ENCODE data around the gene PDAP1. TPM values are rescaled to one million over a fixed set of nuclear protein-coding genes. Genes with fewer than 3 reads are reported as not detected.
"Not testable (repeated sequence)": the region's sequence is repeated elsewhere in the genome, so short reads cannot be mapped to it uniquely, and the experiment has no call there.

Gene PDAP1
- total RNA-seq, 1 experiment from 2014 or later: 105 TPM

GRCh38 chr7:99396418-99397296, 11.7 kb downstream of the PDAP1 start:
- DNase-seq (ENCODE audit: low read depth): no peak

- no peak for DNase-seq (ENCODE audit: low read depth)
These were observed 12.6 kb downstream of the PDAP1 start for GRCh38 chr7:99395616-99396327.

DNA sequence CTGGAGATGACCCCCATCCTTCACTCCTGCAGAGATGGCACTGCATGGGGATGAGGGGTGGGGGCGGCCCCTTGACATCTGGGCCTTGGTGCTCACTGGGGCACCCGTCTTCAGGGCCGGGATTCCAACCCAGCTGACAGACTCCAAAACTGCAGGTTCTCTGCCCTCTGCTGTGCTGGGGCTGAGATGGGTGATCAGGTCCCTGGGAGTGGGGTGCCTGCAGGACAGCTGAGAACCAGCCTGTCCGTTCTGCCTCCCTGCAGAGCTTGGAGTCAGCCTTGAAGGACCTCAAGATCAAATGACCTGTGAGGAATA, 14.3 kb downstream of the PDAP1 start:
- DNase-seq (ENCODE audit: low read depth): no peak

GRCh38 chr7:99393355-99394187, 14.8 kb downstream of the PDAP1 start:
- no peak for DNase-seq (ENCODE audit: low read depth)

GRCh38 chr7:99392659-99393354, 15.6 kb downstream of the PDAP1 start:
- no peak for DNase-seq (ENCODE audit: low read depth)

- DNase-seq (ENCODE audit: low read depth): no peak
These were observed 16.4 kb downstream of the PDAP1 start for GRCh38 chr7:99392046-99392445.

- DNase-seq (ENCODE audit: low read depth): no peak
These were observed 17.3 kb downstream of the PDAP1 start for GRCh38 chr7:99390941-99391602.

GRCh38 chr7:99389772-99390171, 18.6 kb downstream of the PDAP1 start:
- no peak for DNase-seq (ENCODE audit: low read depth)

- DNase-seq (ENCODE audit: low read depth): no peak
These were observed 20.5 kb downstream of the PDAP1 start for GRCh38 chr7:99387912-99388311.

DNA sequence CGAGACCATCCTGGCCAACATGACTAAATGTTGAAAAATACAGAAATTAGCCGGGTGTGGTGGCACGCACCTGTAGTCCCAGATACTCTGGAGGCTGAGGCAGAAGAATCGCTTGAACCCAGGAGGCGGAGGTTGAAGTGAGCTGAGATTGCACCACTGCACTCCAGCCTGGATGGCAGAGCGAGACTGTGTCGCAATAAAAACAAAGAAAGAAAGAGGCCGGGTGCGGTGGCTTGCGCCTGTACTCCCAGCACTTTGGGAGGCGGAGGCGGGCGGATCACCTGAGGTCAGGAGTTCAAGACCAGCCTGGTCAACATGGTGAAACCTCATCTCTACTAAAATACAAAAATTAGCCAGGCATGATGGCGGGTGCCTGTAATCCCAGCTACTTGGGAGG, 21.2 kb downstream of the PDAP1 start:
- DNase-seq (ENCODE audit: low read depth): not testable (repeated sequence)

DNA sequence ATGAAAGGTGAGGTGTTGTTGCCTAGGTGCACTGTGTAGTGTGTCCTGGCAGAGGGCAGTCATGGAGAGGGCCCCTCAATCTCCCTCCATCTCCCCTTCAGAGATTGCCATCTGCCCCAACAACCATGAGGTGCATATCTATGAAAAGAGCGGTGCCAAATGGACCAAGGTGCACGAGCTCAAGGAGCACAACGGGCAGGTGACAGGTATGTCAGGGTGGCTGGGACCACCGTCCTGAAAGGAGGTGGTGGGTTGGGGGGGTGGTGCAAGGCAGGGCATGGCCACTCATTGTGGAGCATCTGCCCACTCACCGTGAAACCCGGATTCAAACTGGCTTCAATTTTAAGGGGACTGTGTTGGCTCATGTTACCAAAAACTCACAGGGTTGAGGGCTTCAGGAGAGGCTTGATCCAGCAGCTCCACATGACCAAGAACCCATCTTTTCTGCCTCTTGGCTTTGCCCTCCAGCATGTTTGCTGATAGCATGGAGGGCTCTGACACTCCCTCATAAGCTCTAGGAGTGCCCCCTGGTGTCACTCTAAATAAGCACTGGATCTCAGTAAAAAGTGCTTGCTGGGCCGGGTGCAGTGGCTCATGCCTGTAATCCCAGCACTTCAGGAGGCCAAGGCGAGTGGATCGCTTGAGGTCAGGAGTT, 21.7 kb downstream of the PDAP1 start:
- peak; percentile 66 for DNase-seq (ENCODE audit: low read depth)

DNA sequence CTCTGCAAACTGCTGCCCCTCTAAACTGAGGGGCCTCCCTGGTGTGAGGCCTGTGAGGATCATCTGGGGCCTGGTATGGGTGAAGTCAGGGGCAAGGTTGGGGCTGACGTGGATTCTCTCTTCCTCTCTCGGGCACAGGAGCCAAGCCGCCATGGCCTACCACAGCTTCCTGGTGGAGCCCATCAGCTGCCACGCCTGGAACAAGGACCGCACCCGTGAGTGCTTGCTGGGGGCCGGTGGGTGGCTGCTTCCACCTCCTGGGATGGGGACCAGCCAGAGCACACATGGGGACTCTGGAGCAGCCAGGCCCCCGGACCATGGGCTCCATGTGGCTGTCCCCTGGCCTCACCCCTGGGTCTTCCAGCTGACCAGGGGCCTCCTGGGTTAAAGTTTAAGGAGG, 22.8 kb downstream of the PDAP1 start:
- no peak for DNase-seq (ENCODE audit: low read depth)

DNA sequence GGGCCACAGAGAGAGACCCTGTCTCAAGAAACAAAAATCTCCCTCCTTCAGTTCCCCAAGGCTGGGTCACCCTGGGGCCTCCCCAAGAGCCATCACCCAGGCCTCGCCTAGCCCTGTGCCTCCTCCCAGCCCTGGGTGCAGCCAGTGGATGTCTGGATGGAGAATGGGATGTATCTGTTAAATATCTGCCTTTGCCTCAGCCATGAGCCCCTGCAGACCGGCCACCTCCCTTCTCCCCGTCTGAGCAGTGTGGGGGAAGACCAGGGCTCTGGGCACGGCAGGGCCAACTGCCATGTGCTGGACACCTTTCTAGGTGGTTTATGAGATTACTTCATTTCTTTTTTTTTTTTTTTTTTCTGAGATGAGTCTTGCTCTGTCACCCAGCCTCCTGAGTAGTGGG, 23.9 kb downstream of the PDAP1 start:
- no peak for DNase-seq (ENCODE audit: low read depth)

DNA sequence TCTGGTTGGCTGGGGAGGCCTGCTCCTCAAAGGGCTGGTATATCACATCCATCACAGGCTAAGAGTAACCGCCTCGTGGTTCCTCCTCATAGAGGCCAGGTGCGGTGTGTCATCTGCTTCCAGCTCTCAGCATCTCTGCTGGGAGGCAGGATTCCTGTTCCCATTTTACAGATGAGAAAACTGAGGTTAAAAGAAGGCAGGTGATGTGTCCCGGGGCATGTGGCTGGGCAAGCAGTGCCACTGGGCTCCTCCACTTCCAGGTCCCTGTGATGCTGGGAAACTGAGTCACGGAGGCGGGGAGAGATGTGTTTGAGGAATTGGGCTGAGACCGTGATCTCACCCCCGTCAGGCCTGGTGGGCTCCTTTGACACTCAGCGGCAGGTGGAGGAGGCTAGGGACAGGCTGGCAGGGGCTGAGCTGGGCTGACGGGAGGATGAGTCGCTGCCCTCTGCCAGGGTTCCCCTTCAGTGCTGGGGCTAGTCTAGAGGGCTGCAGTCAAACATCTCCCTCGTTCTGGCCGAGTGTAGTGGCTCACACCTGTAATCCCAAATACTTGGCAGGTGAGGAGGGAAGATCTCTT, 24.5 kb downstream of the PDAP1 start:
- DNase-seq (ENCODE audit: low read depth): no peak

- no peak for DNase-seq (ENCODE audit: low read depth)
These were observed 25.2 kb downstream of the PDAP1 start for GRCh38 chr7:99383203-99383602.

DNA sequence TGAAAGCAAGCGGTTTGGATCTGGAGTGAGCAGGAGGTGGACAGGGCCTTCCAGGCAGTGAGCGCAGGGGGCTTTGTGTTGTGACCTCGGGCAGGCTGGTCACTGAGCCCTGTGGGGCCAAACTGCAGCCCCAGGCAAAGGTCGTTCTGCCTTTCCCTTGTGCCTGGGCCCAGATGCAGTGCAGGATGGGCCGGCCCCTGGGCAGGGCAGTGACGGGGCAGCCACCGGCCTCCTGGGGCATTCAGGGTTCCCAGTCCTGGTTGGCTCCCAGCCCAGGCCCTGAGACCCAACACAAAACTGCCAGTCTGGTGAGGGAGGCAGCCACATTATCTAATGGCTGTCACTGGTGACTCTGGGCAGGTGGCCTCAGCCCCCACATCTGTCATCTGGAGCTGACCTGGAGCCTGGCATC, 26.7 kb downstream of the PDAP1 start:
- no peak for DNase-seq (ENCODE audit: low read depth)

- peak; percentile 30 for DNase-seq (ENCODE audit: low read depth)
These were observed 27.4 kb downstream of the PDAP1 start for GRCh38 chr7:99380823-99381663.

DNA sequence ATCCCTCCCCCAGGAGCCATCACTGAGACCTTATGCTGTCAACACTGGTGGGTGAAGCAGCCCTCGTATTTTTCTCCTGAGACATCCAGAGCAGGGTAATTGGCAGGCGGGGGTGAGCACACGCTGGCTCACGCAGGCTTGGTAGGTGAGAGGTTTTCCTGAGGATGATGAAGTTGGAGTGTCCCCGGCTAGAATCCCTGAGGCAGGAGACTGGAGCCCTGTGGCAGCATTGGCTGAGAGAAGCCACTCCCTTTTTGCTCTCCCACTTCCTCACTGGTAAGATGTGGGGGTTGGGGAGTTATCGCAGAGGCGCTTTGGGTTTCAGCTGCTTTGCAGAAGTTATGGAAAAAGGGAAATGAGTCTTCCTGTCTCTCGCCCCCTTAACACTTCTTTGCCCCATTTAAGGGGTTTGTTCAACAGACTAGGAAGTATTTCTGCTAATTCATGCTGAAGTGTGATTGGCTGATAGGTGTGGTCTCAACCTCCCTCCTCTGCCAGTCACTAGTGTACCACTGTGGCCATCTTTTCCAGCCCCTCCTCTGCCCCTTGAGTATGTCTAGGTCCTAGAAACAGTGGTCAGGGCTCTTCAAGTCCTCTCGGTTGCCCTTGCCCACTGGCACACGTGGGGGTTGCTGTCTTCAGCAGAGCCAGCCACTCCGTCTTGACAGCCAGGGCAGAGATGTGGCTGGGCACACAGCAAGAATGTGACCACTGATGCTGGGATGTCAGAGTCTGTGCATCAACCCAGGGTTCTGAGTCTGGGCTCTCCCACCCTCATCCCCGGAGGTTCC, 28.2 kb downstream of the PDAP1 start:
- DNase-seq (ENCODE audit: low read depth): peak; percentile 66

All from HT1080 (cell line).